Activated gamma-delta T cell treated with anti-CD3 and anti-CD28 coated beads, Interleukin-2, amount 50 U/mL, for 16 hours (primary cell): ENCODE data around the gene GLT6D1.

Source experiments
- DNase-seq: peaks from one replicate; pipeline ENCODE4 v3.0.0-alpha.2; 2020; ENCODE audit warnings: low read depth

GLT6D1 gene

GRCh38 chr9:135622415-135623020 is 16.8 kb downstream of the GLT6D1 start:
- DNase-seq: no peak

DNA sequence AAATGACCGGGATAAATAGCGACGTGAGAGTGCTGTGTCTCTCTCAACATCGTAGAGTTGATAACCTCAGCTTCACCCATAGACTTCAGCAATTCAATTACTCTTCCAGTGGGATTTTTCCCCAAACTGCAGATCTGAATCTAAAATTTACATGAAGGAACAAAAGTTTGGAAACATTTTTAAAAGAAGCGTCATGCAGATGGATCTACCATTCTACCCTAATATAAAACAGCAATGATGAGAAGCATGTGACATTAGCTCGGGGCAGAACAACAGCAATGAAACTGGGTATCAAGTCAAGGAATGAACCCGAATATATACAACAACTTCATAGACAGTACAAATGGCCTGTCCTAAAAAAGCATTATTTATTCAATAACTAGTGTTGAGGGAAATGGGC is 18.8 kb downstream of the GLT6D1 start:
- DNase-seq: no peak

GRCh38 chr9:135619599-135619886 is 19.8 kb downstream of the GLT6D1 start:
- no peak for DNase-seq

DNA sequence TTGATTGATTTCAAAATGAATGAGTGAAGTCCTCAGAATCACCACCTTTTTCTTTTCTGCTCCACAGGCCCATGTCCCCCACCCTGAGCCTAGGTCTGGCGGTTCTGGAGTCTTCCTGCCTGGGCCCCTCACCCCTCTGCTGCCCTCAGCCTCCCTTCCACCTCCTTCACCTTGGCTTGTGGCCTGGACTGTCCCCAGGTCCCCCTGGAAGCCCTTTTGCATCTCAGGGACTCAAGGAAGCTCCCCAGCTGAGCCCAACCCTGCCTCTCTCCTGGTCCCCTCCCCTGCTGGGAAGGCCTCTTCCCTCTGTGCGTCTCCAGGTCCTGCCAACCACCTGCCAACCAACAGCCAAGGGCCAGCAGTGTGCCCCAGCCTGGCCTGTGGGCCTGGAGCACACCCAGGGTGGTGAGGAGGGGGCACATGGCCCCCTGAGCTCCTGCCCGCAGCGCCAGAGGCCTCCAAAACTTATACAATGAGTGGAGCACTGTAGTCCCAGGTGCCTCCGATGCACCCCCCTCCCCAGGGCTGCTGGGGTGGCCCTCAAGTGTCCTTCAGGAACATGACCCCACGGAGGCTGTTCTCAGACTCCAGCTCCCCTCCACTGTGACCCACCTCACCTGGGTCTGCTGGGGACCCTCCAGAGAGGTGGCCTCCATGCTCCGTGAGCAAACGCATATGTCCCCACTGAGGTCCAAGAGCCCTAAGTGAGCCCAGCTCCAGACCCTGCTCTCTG is 20.3 kb downstream of the GLT6D1 start:
- DNase-seq: no peak

GRCh38 chr9:135617991-135618411 is 21.3 kb downstream of the GLT6D1 start:
- DNase-seq: no peak

DNA sequence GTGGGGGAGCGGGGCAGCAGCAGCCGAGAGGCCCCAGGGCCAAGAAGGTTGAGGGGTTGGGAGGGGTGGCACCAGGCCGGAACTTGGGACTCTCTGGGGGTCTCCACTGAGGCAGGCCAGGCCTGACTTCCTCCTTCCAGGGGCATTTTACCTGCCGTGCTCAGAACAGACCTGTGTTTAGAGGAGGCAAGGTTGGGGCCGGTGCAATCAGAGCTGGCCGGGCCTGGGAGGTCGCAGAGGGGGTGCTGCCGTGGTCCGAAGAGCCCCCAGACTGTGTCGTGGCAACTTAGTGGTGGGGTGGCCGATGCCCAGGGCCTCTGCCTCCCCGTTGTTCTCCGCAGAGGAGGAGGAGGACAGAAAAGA is 21.8 kb downstream of the GLT6D1 start:
- DNase-seq: no peak

GRCh38 chr9:135616619-135617537 is 22.5 kb downstream of the GLT6D1 start:
- no peak for DNase-seq

- no peak for DNase-seq
These were observed 23.4 kb downstream of the GLT6D1 start for GRCh38 chr9:135615666-135616618.

- no peak for DNase-seq
These were observed 24.3 kb downstream of the GLT6D1 start for GRCh38 chr9:135614821-135615665.

DNA sequence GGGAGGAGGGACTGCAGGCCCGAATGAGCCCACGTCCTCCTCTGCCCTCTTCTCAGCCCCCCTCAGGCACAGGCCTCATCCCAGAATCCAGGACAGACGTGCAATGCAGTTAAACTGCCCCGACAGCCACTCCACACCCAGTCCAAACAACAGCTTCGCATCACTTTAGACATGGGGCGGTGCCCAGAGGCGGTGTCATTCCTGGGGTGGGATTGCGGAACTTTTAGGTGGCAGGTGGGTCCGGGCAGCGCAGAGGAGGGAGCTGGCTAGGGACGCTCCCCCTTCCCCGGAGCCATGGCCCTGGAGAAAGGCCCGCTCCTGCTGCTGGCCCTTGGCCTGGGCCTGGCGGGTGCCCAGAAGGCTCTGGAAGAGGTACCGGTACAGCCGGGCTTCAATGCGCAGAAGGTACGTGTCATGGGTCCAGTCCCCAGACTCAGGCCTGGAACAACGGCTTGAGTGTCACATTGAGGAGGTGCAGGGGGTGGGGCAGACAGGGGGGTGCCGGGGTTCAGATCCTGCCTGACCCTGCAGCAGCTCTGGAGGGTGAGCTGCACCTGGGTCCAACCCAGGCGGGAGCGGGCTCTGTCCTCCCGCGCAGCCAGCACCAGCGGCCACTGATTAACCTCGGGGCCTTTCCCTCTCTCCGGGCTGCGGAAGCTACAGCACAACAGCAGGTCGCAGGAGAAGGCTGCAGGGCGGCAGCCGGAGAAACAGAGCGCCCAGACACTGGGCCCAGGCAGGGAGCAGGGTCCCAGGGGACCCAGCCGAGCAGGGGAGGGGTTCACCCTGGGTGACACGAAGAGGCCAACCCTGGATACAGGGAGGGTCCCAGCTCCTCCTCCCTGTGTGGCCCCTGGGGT is 25.2 kb downstream of the GLT6D1 start:
- no peak for DNase-seq

DNA sequence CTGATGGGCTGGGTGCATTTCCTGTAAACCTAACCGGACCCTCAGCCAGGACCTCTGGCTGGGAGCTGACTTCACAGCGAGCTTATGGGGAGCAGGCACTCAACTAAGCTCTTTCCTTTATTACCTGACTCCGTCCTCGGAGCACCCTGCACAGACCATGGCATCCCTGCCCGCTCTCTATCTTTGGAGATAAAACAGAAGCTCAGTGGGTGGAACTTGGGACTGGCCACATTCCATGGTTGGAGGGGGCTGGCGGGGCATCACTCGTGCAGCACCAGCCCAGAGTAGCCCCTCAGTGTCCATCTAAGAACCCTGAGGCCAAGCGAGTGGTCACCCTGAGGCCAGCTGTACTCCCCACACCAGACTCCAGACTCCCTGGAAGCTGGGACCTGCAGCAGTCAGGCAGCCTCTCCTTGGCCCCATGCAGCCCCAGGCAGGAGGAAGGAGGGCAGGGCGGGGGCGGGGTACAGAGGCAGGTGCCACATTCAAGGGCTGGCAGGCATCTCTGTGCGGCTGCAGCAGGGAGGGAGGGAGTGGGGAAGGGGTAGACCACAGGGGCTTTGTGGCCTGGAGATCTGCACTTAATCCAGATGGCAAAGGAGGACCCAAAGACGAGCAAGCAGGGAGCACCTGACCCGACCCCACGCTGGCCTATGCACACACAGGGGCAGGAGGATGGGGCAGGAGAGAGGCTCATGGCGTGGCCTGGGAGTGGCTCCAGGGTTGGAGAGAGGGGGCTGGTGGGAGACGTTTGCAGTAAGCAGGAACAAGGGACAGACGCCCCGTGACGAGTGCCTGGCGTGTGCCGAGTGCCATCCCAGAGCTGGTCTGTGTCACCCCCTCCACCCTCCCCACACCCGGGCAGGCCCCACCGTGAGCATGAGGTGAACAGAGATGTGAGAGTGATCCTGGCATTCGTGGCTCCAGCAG is 26.1 kb downstream of the GLT6D1 start:
- no peak for DNase-seq

DNA sequence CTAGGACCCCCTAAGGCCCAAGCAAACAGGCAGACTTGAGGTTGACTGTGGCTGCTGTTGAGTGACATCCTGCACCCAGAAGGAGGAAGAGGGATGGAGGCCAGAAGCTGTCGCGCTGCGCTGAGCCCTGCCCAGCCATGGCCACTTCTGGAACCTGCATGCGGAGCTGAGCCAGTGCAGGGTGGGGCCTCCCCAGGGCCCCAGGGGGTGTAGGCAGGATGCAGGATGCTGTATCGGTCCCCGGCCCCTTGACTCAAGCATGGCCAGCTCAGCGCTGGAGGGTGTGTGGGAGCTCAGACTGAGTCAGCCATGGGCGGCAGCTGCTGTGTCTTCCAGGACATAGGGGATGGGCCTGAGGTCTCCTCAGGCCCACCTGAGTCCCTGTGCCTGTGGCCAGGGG is 26.9 kb downstream of the GLT6D1 start:
- no peak for DNase-seq

DNA sequence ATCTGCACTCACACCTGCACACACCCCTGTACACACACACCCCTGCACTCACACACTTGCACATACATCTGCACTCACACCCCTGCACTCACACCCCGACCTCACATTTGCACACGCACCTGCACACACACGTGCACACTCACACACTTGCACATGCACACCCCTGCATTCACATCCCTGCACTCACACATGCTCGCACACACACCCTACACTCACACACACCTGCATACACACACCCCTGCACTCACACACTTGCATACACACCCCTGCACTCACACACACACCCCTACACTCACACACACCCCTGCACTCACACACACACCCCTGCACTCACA is 27.5 kb downstream of the GLT6D1 start:
- no peak for DNase-seq

GRCh38 chr9:135611142-135611874 is 28.0 kb downstream of the GLT6D1 start:
- no peak for DNase-seq

DNA sequence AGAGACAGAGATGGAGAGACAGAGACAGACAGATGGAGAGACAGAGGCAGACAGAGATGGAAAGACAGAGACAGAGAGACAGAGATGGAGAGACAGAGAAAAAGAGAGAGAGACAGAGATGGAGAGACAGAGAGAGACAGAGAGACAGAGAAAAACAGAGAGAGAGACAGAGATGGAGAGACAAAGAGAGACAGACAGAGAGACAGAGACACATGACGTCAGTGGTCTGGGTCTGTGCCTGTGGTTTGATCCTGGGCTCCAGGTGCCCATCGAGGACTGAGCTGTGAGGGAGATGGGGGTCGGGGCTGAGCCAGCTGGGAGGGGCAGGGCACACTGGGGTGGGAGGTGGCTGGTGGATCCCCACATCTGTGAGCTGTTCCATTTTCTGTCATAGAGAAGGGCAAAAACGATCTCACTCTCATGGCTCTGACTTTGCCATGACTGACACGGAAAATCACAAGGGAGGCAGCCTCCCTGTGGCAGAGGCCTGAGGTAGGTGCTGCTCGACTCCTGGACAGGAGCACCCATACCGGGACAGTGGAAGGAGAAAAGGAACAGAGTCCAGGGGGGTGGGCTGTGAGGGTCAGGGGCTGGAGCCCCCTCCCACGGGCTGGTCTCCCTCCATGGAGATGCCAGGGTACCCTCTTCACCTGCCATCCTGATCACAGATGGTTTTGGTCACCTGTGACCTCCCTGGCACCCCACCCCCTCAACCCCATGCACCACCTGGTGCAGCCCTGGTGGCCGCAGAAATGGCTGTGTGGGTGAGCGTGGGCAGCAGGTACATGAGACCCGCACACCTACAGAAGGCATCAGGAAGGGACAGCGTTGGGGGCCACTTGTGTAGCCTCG is 28.8 kb downstream of the GLT6D1 start:
- DNase-seq: no peak

- no peak for DNase-seq
These were observed 29.9 kb downstream of the GLT6D1 start for GRCh38 chr9:135609366-135609955.

GRCh38 chr9:135608999-135609317 is 30.4 kb downstream of the GLT6D1 start:
- no peak for DNase-seq
